DOHH2 (cell line): ENCODE measurements around the gene PAPPA2.

Experiments used
- CTCF ChIP-seq: fragments of 200-600 bp; sonication (generic); IDR thresholded peaks from one replicate; pipeline ENCODE4 v1.5.1; 2014; ENCODE audit warnings: antibody characterized with exemption, mild to moderate bottlenecking, low read depth, low read length; ENCODE audit not compliant: poor library complexity, severe bottlenecking
- EZH2phosphoT487 ChIP-seq: fragments of 200-600 bp; sonication (generic); IDR thresholded peaks from 2 replicates; pipeline ENCODE4 v1.6.1; 2017; ENCODE audit warnings: borderline replicate concordance, mild to moderate bottlenecking, antibody characterized with exemption, low read length, moderate library complexity, mixed read lengths

GRCh38 chr1:176575991-176576390, 113.0 kb downstream of the PAPPA2 start:
- TF ChIP-seq CTCF: no peak
- no peak for TF ChIP-seq EZH2phosphoT487
